Activated naive CD4-positive, alpha-beta T cell treated with anti-CD3 and anti-CD28 coated beads for 36 hours (primary cell): ENCODE data around the gene SHISA6. TPM values are rescaled to one million over a fixed set of nuclear protein-coding genes. Genes with fewer than 3 reads are reported as not detected.
A peak's percentile ranks its signal among the peaks of the same experiment; 100 is the strongest.

Experiments used
- CTCF ChIA-PET: fragments of 350-600 bp; sonication (Branson Sonifier 250); formaldehyde crosslinking; loops from one replicate; lab custom pipeline; 2021; ENCODE audit warnings: antibody characterized with exemption; lab: Charles Lee
- DNase-seq: peaks from one replicate; pipeline ENCODE4 v3.0.0-alpha.2; 2020
- H3K27ac Mint-ChIP-seq: one replicate; pipeline ENCODE4 v1.8.0; 2021; ENCODE audit warnings: mild to moderate bottlenecking, mixed read lengths
- H3K27me3 Mint-ChIP-seq: one replicate; pipeline ENCODE4 v1.8.0; 2021; ENCODE audit warnings: low read depth, mixed read lengths
- H3K36me3 Mint-ChIP-seq: one replicate; pipeline ENCODE4 v1.8.0; 2021; ENCODE audit warnings: low read depth, mixed read lengths
- H3K4me1 Mint-ChIP-seq: one replicate; pipeline ENCODE4 v1.8.0; 2021; ENCODE audit warnings: low read depth, mixed read lengths
- H3K4me3 Mint-ChIP-seq: one replicate; pipeline ENCODE4 v1.8.0; 2021; ENCODE audit warnings: mild to moderate bottlenecking, moderate library complexity, mixed read lengths
- H3K9me3 Mint-ChIP-seq: one replicate; pipeline ENCODE4 v1.8.0; 2021; ENCODE audit warnings: mixed read lengths
- intact Hi-C: fragments of 100-400 bp; cut with micrococcal nuclease; formaldehyde crosslinking; loops from one replicate; pipeline ENCODE4 v1.15.1; 2023
- total RNA-seq, 2 experiments: library from RNA; stranded (reverse); gene quantifications; one replicate each; pipeline ENCODE4 v1.2.3, GENCODE V29; 2021

The SHISA6 gene
- total RNA-seq, 2 experiments from 2014 or later: not detected

DNA sequence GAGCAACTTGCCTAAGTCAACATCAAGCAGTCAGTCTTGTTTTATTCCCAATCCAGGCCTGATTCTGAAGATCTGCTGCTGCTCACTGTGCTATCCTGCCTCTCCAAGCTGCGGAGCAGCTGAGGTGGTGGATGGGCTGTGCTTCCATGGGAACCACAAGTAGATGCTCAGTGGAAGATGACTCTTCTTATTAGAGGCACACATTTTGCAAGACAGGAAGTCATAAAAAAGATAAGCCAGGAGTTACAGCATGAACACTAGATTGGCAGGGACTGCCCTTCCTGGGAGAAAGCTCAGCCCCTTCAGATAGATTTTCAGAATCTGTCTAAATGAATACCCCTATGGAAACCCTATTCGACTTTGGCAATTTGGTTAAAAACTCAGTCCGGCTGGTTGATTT lies 143.1 kb downstream of the SHISA6 start:
- no peaks in the 10 kb centered on the region for H3K36me3 Mint-ChIP-seq
- DNase-seq: no peak
- H3K4me1 Mint-ChIP-seq: no peaks in the 10 kb centered on the region
- CTCF ChIA-PET: no interaction called here
- no peak overlapping the region for H3K27ac Mint-ChIP-seq
- no peak overlapping the region for H3K4me3 Mint-ChIP-seq
- intact Hi-C loops: no loop called here
- H3K9me3 Mint-ChIP-seq: peaks cover 2% of the 10 kb centered on the region
- H3K27me3 Mint-ChIP-seq: no peaks in the 10 kb centered on the region

GRCh38 chr17:11387610-11388009 lies 146.6 kb downstream of the SHISA6 start:
- DNase-seq: no peak
- no peaks in the 10 kb centered on the region for H3K36me3 Mint-ChIP-seq
- intact Hi-C loops: no loop called here
- CTCF ChIA-PET: no interaction called here
- H3K27me3 Mint-ChIP-seq: no peaks in the 10 kb centered on the region
- H3K4me3 Mint-ChIP-seq: no peak overlapping the region
- H3K9me3 Mint-ChIP-seq: peaks cover 6% of the 10 kb centered on the region
- no peaks in the 10 kb centered on the region for H3K4me1 Mint-ChIP-seq
- H3K27ac Mint-ChIP-seq: no peak overlapping the region

DNA sequence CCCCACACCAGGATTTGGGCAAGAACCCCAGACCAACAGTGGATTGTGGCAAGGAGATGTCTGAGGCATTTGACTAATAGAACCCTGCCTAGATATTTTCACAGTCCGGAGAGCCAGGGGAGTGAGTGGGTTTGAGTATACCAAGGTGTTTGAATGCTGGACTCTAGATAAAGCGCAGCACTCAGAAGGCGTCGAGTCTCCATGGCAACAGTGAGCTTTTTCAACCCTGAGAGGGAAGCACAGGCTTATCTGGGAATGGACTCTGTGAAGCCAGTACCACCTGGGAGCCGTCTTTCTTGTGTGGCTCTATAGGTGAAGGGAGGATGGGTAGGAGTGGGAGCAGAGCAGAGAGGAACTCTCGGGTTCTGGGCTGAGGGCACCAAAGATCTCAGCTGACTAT lies 147.0 kb downstream of the SHISA6 start:
- Mint-ChIP-seq H3K9me3 (peaks cover 8% of the 10 kb centered on the region), H3K4me3 (no peak overlapping the region), H3K4me1 (no peaks in the 10 kb centered on the region), H3K36me3 (no peaks in the 10 kb centered on the region), H3K27me3 (no peaks in the 10 kb centered on the region), H3K27ac (no peak overlapping the region)
- intact Hi-C loops: no loop called here
- no peak for DNase-seq
- CTCF ChIA-PET: no interaction called here

- H3K36me3 Mint-ChIP-seq: no peaks in the 10 kb centered on the region
- no peak overlapping the region for H3K27ac Mint-ChIP-seq
- intact Hi-C loops: no loop called here
- no peak for DNase-seq
- no peaks in the 10 kb centered on the region for H3K27me3 Mint-ChIP-seq
- CTCF ChIA-PET: no interaction called here
- no peaks in the 10 kb centered on the region for H3K4me1 Mint-ChIP-seq
- H3K9me3 Mint-ChIP-seq: peaks cover 13% of the 10 kb centered on the region
- H3K4me3 Mint-ChIP-seq: no peak overlapping the region
These were observed 148.6 kb downstream of the SHISA6 start for GRCh38 chr17:11389583-11389982.

DNA sequence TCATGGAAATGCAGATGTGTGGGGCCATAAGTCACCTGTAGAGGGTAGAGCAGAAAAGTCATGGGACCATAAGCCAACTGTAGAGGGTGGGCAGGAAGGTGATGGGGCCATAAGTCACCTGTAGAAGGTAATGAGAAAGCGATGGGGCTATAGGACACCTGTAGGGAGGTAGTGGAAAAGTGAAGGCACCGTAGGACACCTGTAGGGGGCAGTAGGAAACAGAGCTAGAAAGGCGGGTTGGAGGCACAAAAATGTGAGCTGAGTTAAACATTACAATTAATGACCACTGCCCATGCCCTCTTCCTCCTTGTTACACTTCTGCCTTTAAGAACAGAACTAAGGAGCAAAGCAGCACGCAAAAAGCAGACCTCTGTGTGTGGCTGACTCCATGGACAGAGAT lies 150.1 kb downstream of the SHISA6 start:
- CTCF ChIA-PET: no interaction called here
- H3K36me3 Mint-ChIP-seq: no peaks in the 10 kb centered on the region
- H3K4me1 Mint-ChIP-seq: no peaks in the 10 kb centered on the region
- DNase-seq: peak; percentile 4
- no peaks in the 10 kb centered on the region for H3K27me3 Mint-ChIP-seq
- H3K4me3 Mint-ChIP-seq: no peak overlapping the region
- peaks cover 11% of the 10 kb centered on the region for H3K9me3 Mint-ChIP-seq
- no peak overlapping the region for H3K27ac Mint-ChIP-seq
- intact Hi-C loops: no loop called here

DNA sequence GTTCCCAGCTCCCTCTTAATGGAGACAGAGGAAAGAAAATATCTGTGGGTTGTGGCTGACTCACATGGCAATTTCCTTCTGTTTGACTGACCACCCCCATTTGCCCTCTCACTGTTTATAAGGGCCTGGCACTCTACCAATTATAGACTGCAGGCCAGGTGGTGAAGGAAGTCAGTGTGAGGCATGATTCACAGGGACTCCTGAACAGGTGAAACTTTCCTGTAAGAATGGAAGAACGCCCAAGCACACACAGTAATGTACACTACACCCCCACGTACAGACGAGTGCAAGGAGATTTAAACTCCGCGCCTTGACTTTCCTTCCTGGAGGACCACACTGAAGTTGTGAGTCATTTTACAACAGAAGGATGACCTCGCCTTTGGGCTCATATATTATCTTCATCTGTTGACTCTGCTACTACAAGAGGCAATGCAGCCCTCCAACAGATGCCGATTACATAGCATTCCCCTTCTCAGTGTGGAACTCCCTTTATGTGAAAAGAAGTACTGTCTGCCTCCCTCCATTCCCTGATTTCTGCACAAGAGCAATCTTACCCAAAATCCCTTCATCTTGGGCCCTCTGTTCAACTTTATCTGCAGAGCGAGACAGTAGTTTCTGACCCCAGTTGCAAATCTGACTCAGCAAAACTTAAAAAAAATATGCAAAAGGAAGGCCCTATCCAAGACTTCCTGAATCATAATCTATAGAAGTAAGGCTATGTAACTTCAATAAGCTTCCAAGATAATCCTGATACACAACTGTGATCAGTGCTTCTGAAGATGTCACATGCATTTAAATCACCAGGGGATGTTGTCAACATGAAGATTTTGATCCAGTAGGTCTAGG lies 163.6 kb downstream of the SHISA6 start:
- H3K36me3 Mint-ChIP-seq: no peaks in the 10 kb centered on the region
- H3K27me3 Mint-ChIP-seq: peaks cover 2% of the 10 kb centered on the region
- CTCF ChIA-PET: no interaction called here
- H3K9me3 Mint-ChIP-seq: peaks cover 4% of the 10 kb centered on the region
- no peak for DNase-seq
- no peak overlapping the region for H3K27ac Mint-ChIP-seq
- H3K4me1 Mint-ChIP-seq: no peaks in the 10 kb centered on the region
- H3K4me3 Mint-ChIP-seq: no peak overlapping the region
- intact Hi-C loops: no loop called here

GRCh38 chr17:11406716-11407115 lies 165.7 kb downstream of the SHISA6 start:
- DNase-seq: no peak
- no peak overlapping the region for H3K4me3 Mint-ChIP-seq
- H3K27me3 Mint-ChIP-seq: peaks cover 2% of the 10 kb centered on the region
- no peak overlapping the region for H3K27ac Mint-ChIP-seq
- intact Hi-C loops: no loop called here
- H3K36me3 Mint-ChIP-seq: no peaks in the 10 kb centered on the region
- CTCF ChIA-PET: no interaction called here
- H3K4me1 Mint-ChIP-seq: no peaks in the 10 kb centered on the region
- H3K9me3 Mint-ChIP-seq: peaks cover 3% of the 10 kb centered on the region

- H3K27me3 Mint-ChIP-seq: no peaks in the 10 kb centered on the region
- no peaks in the 10 kb centered on the region for H3K36me3 Mint-ChIP-seq
- CTCF ChIA-PET: no interaction called here
- no peaks in the 10 kb centered on the region for H3K9me3 Mint-ChIP-seq
- DNase-seq: no peak
- no peak overlapping the region for H3K4me3 Mint-ChIP-seq
- intact Hi-C loops: no loop called here
- no peak overlapping the region for H3K27ac Mint-ChIP-seq
- H3K4me1 Mint-ChIP-seq: no peaks in the 10 kb centered on the region
These were observed 171.6 kb downstream of the SHISA6 start for GRCh38 chr17:11412654-11413053.

GRCh38 chr17:11418342-11418741 lies 177.3 kb downstream of the SHISA6 start:
- H3K27ac Mint-ChIP-seq: no peak overlapping the region
- H3K36me3 Mint-ChIP-seq: no peaks in the 10 kb centered on the region
- H3K27me3 Mint-ChIP-seq: no peaks in the 10 kb centered on the region

GRCh38 chr17:11430751-11431150 lies 189.7 kb downstream of the SHISA6 start:
- H3K27me3 Mint-ChIP-seq: no peaks in the 10 kb centered on the region
- H3K27ac Mint-ChIP-seq: no peak overlapping the region
- DNase-seq: no peak
- peaks cover 16% of the 10 kb centered on the region for H3K9me3 Mint-ChIP-seq
- no peaks in the 10 kb centered on the region for H3K36me3 Mint-ChIP-seq
- H3K4me3 Mint-ChIP-seq: no peak overlapping the region
- no peaks in the 10 kb centered on the region for H3K4me1 Mint-ChIP-seq
- CTCF ChIA-PET: no interaction called here
- intact Hi-C loops: no loop called here

More at GRCh38 chr17:11418342-11418741, 177.3 kb downstream of the SHISA6 start:
- CTCF ChIA-PET: no interaction called here
- intact Hi-C loops: no loop called here
- Mint-ChIP-seq H3K4me1 (no peaks in the 10 kb centered on the region), H3K9me3 (peaks cover 3% of the 10 kb centered on the region), H3K4me3 (no peak overlapping the region)
- no peak for DNase-seq

DNA sequence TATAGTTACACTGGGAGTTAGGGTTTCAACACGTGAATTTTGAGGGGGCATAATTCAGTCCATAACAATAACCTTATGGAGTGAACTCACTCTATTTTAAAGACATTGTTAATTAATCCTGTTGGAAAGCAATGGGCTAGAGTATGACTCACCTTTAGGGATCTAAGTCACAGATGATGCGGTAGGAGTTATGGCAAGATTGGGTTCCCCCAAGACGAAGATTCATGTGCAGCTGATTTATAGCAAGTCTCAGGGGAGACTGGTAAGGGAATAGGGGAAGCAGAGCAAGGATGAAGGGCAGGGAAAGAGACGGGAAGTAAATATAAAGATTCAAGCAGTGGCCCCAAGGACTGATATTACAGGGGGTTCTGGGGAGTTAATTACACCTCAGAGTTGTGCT lies 197.7 kb downstream of the SHISA6 start:
- H3K36me3 Mint-ChIP-seq: no peaks in the 10 kb centered on the region
- peaks cover 2% of the 10 kb centered on the region for H3K27me3 Mint-ChIP-seq
- no peak for DNase-seq
- CTCF ChIA-PET: no interaction called here
- peaks cover 2% of the 10 kb centered on the region for H3K9me3 Mint-ChIP-seq
- no peaks in the 10 kb centered on the region for H3K4me1 Mint-ChIP-seq
- intact Hi-C loops: no loop called here
- H3K4me3 Mint-ChIP-seq: no peak overlapping the region
- no peak overlapping the region for H3K27ac Mint-ChIP-seq

DNA sequence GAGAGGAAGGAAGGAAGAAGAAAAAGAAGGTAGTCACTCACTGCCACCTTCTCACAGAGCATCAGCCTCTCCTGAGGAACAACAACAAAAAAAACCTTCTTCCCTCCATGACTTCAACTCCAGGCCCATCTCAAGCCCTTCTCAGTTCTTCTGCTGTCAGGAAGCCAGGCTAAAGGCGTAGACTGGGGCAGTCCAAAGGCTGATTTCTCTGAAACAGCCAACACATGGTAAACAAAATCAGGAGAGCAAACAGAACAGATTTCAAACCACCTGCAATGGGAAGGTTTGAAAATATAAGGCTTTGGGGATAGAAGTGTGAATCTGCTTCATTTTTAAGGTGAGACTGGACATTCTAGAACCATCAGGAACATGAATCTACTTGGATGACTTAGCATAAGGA lies 200.0 kb downstream of the SHISA6 start:
- Mint-ChIP-seq H3K9me3 (peaks cover 4% of the 10 kb centered on the region), H3K4me3 (no peak overlapping the region), H3K27me3 (peaks cover 2% of the 10 kb centered on the region), H3K27ac (no peak overlapping the region), H3K36me3 (no peaks in the 10 kb centered on the region), H3K4me1 (no peaks in the 10 kb centered on the region)
- CTCF ChIA-PET: no interaction called here
- no peak for DNase-seq
- intact Hi-C loops: no loop called here

DNA sequence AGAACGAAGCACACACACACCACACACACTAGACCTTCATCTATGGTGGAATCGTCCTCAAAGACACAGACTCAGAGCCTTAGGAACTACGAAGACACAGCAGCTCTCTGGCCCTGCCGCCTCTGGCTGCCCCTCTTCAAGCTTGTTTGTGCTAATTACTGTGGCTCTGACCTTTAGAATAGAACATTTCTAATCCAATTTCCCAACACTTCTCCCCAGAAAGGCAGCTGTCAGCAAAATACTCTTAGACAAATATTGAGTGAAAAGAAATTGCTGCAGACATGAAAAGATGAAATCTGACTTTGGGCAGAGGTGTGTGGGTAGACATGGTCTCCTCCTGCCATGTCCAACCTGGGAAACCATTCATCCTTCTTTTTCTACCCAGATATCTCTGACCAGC lies 205.3 kb downstream of the SHISA6 start:
- Mint-ChIP-seq H3K4me3 (no peak overlapping the region), H3K27me3 (no peaks in the 10 kb centered on the region), H3K4me1 (no peaks in the 10 kb centered on the region), H3K27ac (no peak overlapping the region), H3K9me3 (peaks cover 6% of the 10 kb centered on the region), H3K36me3 (no peaks in the 10 kb centered on the region)
- intact Hi-C loops: no loop called here
- CTCF ChIA-PET: no interaction called here
- DNase-seq: no peak
